ENCODE data around the gene TSPAN18. TPM values are rescaled to one million over a fixed set of nuclear protein-coding genes. Genes with fewer than 3 reads are reported as not detected.

Gene TSPAN18
- total and polyA plus RNA-seq, 2 of the 8 experiments (the other 6 are each of a cell fraction or from before 2014, with no cell fraction given): 5.2 to 10.2 TPM

DNA sequence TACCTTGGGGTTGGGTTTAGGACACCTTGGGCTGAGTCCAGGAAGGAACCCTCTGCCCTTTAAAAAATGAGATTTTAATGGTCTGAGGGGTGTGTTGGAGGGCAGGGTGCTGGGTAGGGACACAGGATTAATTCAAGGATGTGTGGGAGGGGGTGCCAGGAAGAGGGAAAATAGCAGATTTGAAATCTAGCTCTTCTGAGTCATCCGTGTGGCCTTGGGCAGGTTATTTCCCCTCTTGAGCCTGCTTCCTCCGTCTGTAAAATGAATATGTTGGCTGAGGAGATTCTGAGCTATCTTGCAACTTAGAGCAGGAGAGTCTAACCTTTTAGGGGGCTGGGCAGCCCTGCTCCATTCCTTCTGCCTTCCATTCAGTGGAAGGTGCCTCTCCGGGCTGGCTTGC is 3.0 kb downstream of the TSPAN18 start (continued):
- TF ChIP-seq, protein P1, sequence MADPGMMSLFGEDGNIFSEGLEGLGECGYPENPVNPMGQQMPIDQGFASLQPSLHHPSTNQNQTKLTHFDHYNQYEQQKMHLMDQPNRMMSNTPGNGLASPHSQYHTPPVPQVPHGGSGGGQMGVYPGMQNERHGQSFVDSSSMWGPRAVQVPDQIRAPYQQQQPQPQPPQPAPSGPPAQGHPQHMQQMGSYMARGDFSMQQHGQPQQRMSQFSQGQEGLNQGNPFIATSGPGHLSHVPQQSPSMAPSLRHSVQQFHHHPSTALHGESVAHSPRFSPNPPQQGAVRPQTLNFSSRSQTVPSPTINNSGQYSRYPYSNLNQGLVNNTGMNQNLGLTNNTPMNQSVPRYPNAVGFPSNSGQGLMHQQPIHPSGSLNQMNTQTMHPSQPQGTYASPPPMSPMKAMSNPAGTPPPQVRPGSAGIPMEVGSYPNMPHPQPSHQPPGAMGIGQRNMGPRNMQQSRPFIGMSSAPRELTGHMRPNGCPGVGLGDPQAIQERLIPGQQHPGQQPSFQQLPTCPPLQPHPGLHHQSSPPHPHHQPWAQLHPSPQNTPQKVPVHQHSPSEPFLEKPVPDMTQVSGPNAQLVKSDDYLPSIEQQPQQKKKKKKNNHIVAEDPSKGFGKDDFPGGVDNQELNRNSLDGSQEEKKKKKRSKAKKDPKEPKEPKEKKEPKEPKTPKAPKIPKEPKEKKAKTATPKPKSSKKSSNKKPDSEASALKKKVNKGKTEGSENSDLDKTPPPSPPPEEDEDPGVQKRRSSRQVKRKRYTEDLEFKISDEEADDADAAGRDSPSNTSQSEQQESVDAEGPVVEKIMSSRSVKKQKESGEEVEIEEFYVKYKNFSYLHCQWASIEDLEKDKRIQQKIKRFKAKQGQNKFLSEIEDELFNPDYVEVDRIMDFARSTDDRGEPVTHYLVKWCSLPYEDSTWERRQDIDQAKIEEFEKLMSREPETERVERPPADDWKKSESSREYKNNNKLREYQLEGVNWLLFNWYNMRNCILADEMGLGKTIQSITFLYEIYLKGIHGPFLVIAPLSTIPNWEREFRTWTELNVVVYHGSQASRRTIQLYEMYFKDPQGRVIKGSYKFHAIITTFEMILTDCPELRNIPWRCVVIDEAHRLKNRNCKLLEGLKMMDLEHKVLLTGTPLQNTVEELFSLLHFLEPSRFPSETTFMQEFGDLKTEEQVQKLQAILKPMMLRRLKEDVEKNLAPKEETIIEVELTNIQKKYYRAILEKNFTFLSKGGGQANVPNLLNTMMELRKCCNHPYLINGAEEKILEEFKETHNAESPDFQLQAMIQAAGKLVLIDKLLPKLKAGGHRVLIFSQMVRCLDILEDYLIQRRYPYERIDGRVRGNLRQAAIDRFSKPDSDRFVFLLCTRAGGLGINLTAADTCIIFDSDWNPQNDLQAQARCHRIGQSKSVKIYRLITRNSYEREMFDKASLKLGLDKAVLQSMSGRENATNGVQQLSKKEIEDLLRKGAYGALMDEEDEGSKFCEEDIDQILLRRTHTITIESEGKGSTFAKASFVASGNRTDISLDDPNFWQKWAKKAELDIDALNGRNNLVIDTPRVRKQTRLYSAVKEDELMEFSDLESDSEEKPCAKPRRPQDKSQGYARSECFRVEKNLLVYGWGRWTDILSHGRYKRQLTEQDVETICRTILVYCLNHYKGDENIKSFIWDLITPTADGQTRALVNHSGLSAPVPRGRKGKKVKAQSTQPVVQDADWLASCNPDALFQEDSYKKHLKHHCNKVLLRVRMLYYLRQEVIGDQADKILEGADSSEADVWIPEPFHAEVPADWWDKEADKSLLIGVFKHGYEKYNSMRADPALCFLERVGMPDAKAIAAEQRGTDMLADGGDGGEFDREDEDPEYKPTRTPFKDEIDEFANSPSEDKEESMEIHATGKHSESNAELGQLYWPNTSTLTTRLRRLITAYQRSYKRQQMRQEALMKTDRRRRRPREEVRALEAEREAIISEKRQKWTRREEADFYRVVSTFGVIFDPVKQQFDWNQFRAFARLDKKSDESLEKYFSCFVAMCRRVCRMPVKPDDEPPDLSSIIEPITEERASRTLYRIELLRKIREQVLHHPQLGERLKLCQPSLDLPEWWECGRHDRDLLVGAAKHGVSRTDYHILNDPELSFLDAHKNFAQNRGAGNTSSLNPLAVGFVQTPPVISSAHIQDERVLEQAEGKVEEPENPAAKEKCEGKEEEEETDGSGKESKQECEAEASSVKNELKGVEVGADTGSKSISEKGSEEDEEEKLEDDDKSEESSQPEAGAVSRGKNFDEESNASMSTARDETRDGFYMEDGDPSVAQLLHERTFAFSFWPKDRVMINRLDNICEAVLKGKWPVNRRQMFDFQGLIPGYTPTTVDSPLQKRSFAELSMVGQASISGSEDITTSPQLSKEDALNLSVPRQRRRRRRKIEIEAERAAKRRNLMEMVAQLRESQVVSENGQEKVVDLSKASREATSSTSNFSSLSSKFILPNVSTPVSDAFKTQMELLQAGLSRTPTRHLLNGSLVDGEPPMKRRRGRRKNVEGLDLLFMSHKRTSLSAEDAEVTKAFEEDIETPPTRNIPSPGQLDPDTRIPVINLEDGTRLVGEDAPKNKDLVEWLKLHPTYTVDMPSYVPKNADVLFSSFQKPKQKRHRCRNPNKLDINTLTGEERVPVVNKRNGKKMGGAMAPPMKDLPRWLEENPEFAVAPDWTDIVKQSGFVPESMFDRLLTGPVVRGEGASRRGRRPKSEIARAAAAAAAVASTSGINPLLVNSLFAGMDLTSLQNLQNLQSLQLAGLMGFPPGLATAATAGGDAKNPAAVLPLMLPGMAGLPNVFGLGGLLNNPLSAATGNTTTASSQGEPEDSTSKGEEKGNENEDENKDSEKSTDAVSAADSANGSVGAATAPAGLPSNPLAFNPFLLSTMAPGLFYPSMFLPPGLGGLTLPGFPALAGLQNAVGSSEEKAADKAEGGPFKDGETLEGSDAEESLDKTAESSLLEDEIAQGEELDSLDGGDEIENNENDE (IDR thresholded peaks at IDR 0.05; ENCODE audit: insufficient replicate concordance, low read length): no peak
- no peak for TF ChIP-seq SAP30 (IDR thresholded peaks at IDR 0.05; ENCODE audit: insufficient read depth, insufficient replicate concordance, low read length)
- no peak for TF ChIP-seq TEAD4 (IDR thresholded peaks at IDR 0.05; ENCODE audit: low read depth, low read length)
- peak; percentile 17 for TF ChIP-seq EZH2 (IDR thresholded peaks at IDR 0.05; ENCODE audit: low read depth, low read length, severe bottlenecking)
